HEK293 (cell line): ENCODE data around the gene TDO2.

Experiments used
- CTCF ChIA-PET: fragments of 350-600 bp; formaldehyde crosslinking; extraction: SDS; loops from one replicate; lab custom pipeline; 2021; ENCODE audit warnings: antibody characterized with exemption; lab: Yijun Ruan, JAX
- POLR2A ChIA-PET: fragments of 300-600 bp; formaldehyde crosslinking; extraction: SDS; loops from one replicate; lab custom pipeline; 2020; ENCODE audit warnings: antibody characterized with exemption, inconsistent platforms; lab: Yijun Ruan, JAX
- H3K27ac ChIP-seq: fragments of 200-500 bp; sonication (Bioruptor generic); 2 replicates; pipeline ENCODE4 v1.5.1; 2014; ENCODE audit warnings: low read depth, low read length, control low read depth, inconsistent platforms; ENCODE audit errors: extremely low read depth
- H3K36me3 ChIP-seq, 2 experiments: fragments of 200-500 bp in 1 of 2; sonication (Bioruptor generic) in 1 of 2; 1 replicate in 1 of 2; 2 replicates in 1 of 2; pipeline ENCODE4 v1.5.1; 2014 to 2017; ENCODE audit warnings: inconsistent platforms in 2 of 2, low read length in 2 of 2; ENCODE audit not compliant: control insufficient read depth in 2 of 2, insufficient read depth in 1 of 2
- H3K4me1 ChIP-seq: fragments of 200-500 bp; sonication (Bioruptor generic); 2 replicates; pipeline ENCODE4 v1.5.1; 2014; ENCODE audit warnings: mild to moderate bottlenecking, low read length, inconsistent platforms; ENCODE audit not compliant: control insufficient read depth, insufficient read depth
- H3K4me3 ChIP-seq: 2 replicates; pipeline ENCODE4 v1.5.1; 2011; ENCODE audit warnings: low read depth, mild to moderate bottlenecking, control low read depth, low read length, moderate library complexity
- H3K9me3 ChIP-seq: fragments of 200-500 bp; sonication (Bioruptor generic); 2 replicates; pipeline ENCODE4 v1.5.1; 2014; ENCODE audit warnings: low read depth, low read length, inconsistent platforms; ENCODE audit not compliant: control insufficient read depth, insufficient read depth
- GLIS1 ChIP-seq: fragments of 450-650 bp; formaldehyde crosslinking; IDR thresholded peaks from 2 replicates; pipeline ENCODE4 v1.5.1; 2016; ENCODE audit warnings: missing biosample characterization, missing genetic modification characterization
- GLIS2 ChIP-seq: fragments of 450-650 bp; formaldehyde crosslinking; IDR thresholded peaks from 2 replicates; pipeline ENCODE4 v1.5.1; 2016; ENCODE audit warnings: missing biosample characterization, missing genetic modification characterization
- HOXD13 ChIP-seq: sonication (generic); formaldehyde crosslinking; IDR thresholded peaks from 2 replicates; pipeline ENCODE4 v1.8.0; 2022; ENCODE audit warnings: missing genetic modification reagents, borderline replicate concordance
- MYNN ChIP-seq: fragments of 450-650 bp; formaldehyde crosslinking; IDR thresholded peaks from 2 replicates; pipeline ENCODE4 v1.5.1; 2016; ENCODE audit warnings: missing biosample characterization, missing genetic modification characterization, borderline replicate concordance
- OVOL3 ChIP-seq: fragments of 450-650 bp; formaldehyde crosslinking; IDR thresholded peaks from 2 replicates; pipeline ENCODE4 v1.5.1; 2016; ENCODE audit warnings: missing biosample characterization, missing genetic modification characterization
- REPIN1 ChIP-seq: fragments of 450-650 bp; formaldehyde crosslinking; IDR thresholded peaks from 2 replicates; pipeline ENCODE4 v1.5.1; 2017; ENCODE audit warnings: missing biosample characterization, missing genetic modification characterization, low read depth
- SETDB1 ChIP-seq: IDR thresholded peaks from one replicate; pipeline ENCODE4 v1.6.1; 2017; ENCODE audit warnings: mild to moderate bottlenecking, low read length, moderate library complexity, mixed read lengths; ENCODE audit not compliant: insufficient read length
- ZBTB20 ChIP-seq: fragments of 450-650 bp; formaldehyde crosslinking; IDR thresholded peaks from 2 replicates; pipeline ENCODE4 v1.5.1; 2016; ENCODE audit warnings: missing biosample characterization, missing genetic modification characterization
- ZBTB21 ChIP-seq: fragments of 450-650 bp; formaldehyde crosslinking; IDR thresholded peaks from 2 replicates; pipeline ENCODE4 v1.5.1; 2017; ENCODE audit warnings: missing biosample characterization, missing genetic modification characterization
- ZBTB7A ChIP-seq: fragments of 450-650 bp; formaldehyde crosslinking; IDR thresholded peaks from 2 replicates; pipeline ENCODE4 v1.5.1; 2016; ENCODE audit warnings: low read depth, missing biosample characterization, missing genetic modification characterization
- ZNF114 ChIP-seq: fragments of 450-650 bp; formaldehyde crosslinking; IDR thresholded peaks from 2 replicates; pipeline ENCODE4 v1.5.0; 2017; ENCODE audit warnings: missing biosample characterization, missing genetic modification characterization
- ZNF155 ChIP-seq: fragments of 450-650 bp; formaldehyde crosslinking; IDR thresholded peaks from 2 replicates; pipeline ENCODE4 v1.5.1; 2016; ENCODE audit warnings: missing biosample characterization, missing genetic modification characterization
- ZNF157 ChIP-seq: fragments of 450-650 bp; formaldehyde crosslinking; IDR thresholded peaks from 2 replicates; pipeline ENCODE4 v1.5.1; 2016; ENCODE audit warnings: missing biosample characterization, missing genetic modification characterization
- ZNF184 ChIP-seq: fragments of 450-650 bp; IDR thresholded peaks from 2 replicates; pipeline ENCODE4 v1.5.1; 2018; ENCODE audit warnings: missing biosample characterization, mild to moderate bottlenecking, missing genetic modification characterization
- ZNF37A ChIP-seq: fragments of 450-650 bp; IDR thresholded peaks from 2 replicates; pipeline ENCODE4 v1.5.1; 2018; ENCODE audit warnings: missing biosample characterization, missing genetic modification characterization
- ZNF423 ChIP-seq: fragments of 450-650 bp; formaldehyde crosslinking; IDR thresholded peaks from 2 replicates; pipeline ENCODE4 v1.5.1; 2016; ENCODE audit warnings: missing biosample characterization, missing genetic modification characterization
- ZNF514 ChIP-seq: fragments of 450-650 bp; formaldehyde crosslinking; IDR thresholded peaks from 2 replicates; pipeline ENCODE4 v1.5.1; 2016; ENCODE audit warnings: missing biosample characterization, missing genetic modification characterization
- ZNF600 ChIP-seq: fragments of 450-650 bp; formaldehyde crosslinking; IDR thresholded peaks from 2 replicates; pipeline ENCODE4 v1.5.1; 2016; ENCODE audit warnings: missing biosample characterization, missing genetic modification characterization
- ZNF776 ChIP-seq: fragments of 450-650 bp; formaldehyde crosslinking; IDR thresholded peaks from 2 replicates; pipeline ENCODE4 v1.5.0; 2017; ENCODE audit warnings: missing biosample characterization, missing genetic modification characterization, borderline replicate concordance
- TF ChIP-seq, protein P1 (sequence below): fragments of 450-650 bp; formaldehyde crosslinking; IDR thresholded peaks from 2 replicates; pipeline ENCODE4 v1.5.1; 2016; ENCODE audit warnings: missing biosample characterization, missing genetic modification characterization
- TF ChIP-seq, protein P2 (sequence below): IDR thresholded peaks from 2 replicates; pipeline ENCODE4 v1.6.1; 2011; ENCODE audit warnings: mild to moderate bottlenecking, low read depth, low read length, borderline replicate concordance
- TF ChIP-seq, protein P3 (sequence below): fragments of 450-650 bp; formaldehyde crosslinking; IDR thresholded peaks from 2 replicates; pipeline ENCODE4 v1.5.1; 2016; ENCODE audit warnings: missing biosample characterization, missing genetic modification characterization, low read depth
- TF ChIP-seq, protein P4 (sequence below): fragments of 450-650 bp; formaldehyde crosslinking; IDR thresholded peaks from 2 replicates; pipeline ENCODE4 v1.5.1; 2016; ENCODE audit warnings: missing biosample characterization, missing genetic modification characterization
- TF ChIP-seq, protein P5 (sequence below): fragments of 450-650 bp; formaldehyde crosslinking; IDR thresholded peaks from 2 replicates; pipeline ENCODE4 v1.5.1; 2016; ENCODE audit warnings: missing biosample characterization, missing genetic modification characterization

Gene TDO2

DNA sequence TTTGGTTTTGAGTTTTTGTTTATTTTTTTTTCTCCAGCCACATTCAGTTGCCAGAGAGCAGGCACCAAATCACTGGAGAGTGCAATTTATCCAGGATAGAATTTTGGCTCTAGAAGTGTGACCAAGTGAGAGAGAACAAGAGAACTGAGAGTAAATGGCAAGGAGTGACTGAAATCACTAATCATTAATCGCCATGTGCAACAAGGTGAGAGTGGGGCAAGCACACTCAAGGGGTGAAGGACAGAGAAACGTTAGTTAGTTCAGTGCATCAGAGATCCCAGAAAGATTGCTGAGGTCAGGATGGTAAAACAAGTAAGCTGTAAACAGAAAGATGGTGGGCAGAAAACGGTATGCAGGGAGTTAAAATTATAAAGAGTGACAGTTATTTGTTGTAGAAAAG lies 19.6 kb upstream of the TDO2 start (continued):
- TF ChIP-seq ZBTB7A (tag by site-specific recombination) (no peak), GLIS2 (tag by site-specific recombination) (no peak), ZNF114 (no peak), REPIN1 (tag by site-specific recombination) (no peak), ZNF776 (tag by site-specific recombination) (no peak), ZNF600 (no peak), MYNN (no peak)
- TF ChIP-seq, protein P1, sequence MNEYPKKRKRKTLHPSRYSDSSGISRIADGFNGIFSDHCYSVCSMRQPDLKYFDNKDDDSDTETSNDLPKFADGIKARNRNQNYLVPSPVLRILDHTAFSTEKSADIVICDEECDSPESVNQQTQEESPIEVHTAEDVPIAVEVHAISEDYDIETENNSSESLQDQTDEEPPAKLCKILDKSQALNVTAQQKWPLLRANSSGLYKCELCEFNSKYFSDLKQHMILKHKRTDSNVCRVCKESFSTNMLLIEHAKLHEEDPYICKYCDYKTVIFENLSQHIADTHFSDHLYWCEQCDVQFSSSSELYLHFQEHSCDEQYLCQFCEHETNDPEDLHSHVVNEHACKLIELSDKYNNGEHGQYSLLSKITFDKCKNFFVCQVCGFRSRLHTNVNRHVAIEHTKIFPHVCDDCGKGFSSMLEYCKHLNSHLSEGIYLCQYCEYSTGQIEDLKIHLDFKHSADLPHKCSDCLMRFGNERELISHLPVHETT (tag by site-specific recombination), result no peak
- TF ChIP-seq, protein P2, sequence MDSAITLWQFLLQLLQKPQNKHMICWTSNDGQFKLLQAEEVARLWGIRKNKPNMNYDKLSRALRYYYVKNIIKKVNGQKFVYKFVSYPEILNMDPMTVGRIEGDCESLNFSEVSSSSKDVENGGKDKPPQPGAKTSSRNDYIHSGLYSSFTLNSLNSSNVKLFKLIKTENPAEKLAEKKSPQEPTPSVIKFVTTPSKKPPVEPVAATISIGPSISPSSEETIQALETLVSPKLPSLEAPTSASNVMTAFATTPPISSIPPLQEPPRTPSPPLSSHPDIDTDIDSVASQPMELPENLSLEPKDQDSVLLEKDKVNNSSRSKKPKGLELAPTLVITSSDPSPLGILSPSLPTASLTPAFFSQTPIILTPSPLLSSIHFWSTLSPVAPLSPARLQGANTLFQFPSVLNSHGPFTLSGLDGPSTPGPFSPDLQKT, result no peak

DNA sequence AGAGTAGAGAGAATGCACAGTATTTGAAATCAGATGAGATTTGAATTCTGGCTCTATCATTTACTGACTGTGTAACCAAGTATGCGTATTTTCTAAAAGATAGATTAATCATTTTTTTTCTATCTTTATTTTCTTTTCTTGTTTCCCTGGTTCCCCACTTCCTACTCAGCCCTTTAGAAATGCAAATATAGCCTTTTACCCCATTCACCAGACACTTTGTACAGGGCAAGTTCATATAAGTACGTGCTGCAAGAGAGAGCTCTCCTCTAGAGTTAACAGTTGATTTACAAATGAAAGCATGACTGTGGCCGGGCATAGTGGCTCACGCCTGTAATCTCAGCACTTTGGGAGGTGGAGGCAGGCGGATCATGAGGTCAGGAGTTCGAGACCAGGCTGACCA lies 17.8 kb upstream of the TDO2 start:
- H3K9me3 ChIP-seq, result no peaks in the 10 kb centered on the region
- no peak for TF ChIP-seq ZNF155
- H3K36me3 ChIP-seq, result no peaks in the 10 kb centered on the region
- POLR2A ChIA-PET, result no interaction called here
- no peak overlapping the region for H3K4me3 ChIP-seq
- CTCF ChIA-PET, result no interaction called here
- H3K4me1 ChIP-seq, result peaks cover 5% of the 10 kb centered on the region; the same call in 1 of the 2 replicates
- H3K27ac ChIP-seq, result no peak overlapping the region

DNA sequence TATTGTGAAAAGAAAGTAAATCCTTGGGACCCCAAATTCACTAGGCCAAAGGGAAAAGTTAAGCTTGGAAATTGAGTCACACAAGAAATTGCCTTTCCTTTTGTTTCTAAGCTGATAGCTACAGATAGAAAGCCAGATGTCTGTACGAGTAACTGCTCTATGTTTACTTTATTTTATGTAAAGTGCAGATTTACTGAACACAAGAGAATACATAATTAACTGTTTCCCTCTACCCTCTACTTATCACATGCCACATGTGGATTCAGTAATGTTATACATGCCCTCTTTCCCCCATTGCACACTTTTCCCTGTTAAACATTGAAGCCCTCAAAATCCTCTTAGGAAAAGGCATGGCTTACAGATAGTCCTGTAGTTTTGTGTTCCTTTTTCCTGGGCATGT lies 16.5 kb upstream of the TDO2 start:
- no peak for TF ChIP-seq ZNF184
- TF ChIP-seq ZBTB21 (tag by site-specific recombination), result no peak
- no peak for TF ChIP-seq HOXD13 (CRISPR knock-in tag)
- TF ChIP-seq GLIS1, result no peak
- no peak for TF ChIP-seq ZNF423 (tag by site-specific recombination)
- no peak for TF ChIP-seq ZBTB20 (tag by site-specific recombination)
- no peak for TF ChIP-seq OVOL3
- POLR2A ChIA-PET, result no interaction called here
- no peak overlapping the region for H3K27ac ChIP-seq
- H3K36me3 ChIP-seq, result no peaks in the 10 kb centered on the region
- H3K9me3 ChIP-seq, result no peaks in the 10 kb centered on the region
- peaks cover 6% of the 10 kb centered on the region; the same call in 1 of the 2 replicates for H3K4me1 ChIP-seq
- CTCF ChIA-PET, result no interaction called here
- no peak overlapping the region for H3K4me3 ChIP-seq

DNA sequence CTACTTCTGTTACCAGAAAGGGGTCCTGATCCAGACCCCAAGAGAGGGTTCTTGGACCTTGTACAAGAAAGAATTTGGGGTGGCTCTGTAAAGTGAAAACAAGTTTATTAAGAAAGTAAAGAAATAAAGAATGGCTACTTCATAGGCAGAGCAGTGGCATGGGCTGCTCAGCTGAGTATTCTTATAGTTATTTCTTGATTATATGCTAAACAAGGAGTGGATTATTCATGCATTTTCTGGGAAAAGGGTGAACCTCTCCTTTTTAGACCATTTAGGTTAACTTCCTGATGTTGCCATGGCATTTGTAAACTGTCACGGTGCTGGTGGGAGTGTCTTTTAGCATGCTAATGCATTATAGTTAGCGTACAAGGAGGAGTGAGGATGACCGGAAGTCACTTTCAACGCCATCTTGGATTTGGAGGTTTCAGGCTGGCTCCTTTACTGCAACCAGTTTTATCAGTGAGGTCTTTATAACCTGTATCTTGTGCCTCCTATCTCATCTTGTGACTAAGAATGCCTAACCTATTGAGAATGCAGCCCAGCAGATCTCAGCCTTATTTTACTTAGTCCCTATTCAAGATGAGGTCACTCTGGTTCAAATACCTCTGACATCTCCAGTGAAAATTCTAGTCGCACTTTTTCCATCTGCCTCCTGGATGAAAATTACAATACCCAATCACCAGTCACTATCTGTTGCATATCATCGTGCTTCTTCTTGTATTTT lies 15.5 kb upstream of the TDO2 start:
- POLR2A ChIA-PET, result no interaction called here
- Histone ChIP-seq H3K36me3 (no peaks in the 10 kb centered on the region), H3K4me3 (no peak overlapping the region), H3K27ac (no peak overlapping the region), H3K9me3 (no peaks in the 10 kb centered on the region), H3K4me1 (peaks cover 6% of the 10 kb centered on the region; the same call in 1 of the 2 replicates)
- CTCF ChIA-PET, result interaction anchor here (0.5 kb wide), 1 partner anchor 56 kb away, joined by 3 read pairs; no protein-coding TSS in a partner anchor
- TF ChIP-seq, protein P2, result no peak
- TF ChIP-seq ZNF37A (tag by site-specific recombination) (no peak), SETDB1 (no peak), ZNF514 (no peak), ZNF157 (tag by site-specific recombination) (no peak)
- TF ChIP-seq, protein P3, sequence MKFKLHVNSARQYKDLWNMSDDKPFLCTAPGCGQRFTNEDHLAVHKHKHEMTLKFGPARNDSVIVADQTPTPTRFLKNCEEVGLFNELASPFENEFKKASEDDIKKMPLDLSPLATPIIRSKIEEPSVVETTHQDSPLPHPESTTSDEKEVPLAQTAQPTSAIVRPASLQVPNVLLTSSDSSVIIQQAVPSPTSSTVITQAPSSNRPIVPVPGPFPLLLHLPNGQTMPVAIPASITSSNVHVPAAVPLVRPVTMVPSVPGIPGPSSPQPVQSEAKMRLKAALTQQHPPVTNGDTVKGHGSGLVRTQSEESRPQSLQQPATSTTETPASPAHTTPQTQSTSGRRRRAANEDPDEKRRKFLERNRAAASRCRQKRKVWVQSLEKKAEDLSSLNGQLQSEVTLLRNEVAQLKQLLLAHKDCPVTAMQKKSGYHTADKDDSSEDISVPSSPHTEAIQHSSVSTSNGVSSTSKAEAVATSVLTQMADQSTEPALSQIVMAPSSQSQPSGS (tag by site-specific recombination), result no peak
- TF ChIP-seq, protein P4, sequence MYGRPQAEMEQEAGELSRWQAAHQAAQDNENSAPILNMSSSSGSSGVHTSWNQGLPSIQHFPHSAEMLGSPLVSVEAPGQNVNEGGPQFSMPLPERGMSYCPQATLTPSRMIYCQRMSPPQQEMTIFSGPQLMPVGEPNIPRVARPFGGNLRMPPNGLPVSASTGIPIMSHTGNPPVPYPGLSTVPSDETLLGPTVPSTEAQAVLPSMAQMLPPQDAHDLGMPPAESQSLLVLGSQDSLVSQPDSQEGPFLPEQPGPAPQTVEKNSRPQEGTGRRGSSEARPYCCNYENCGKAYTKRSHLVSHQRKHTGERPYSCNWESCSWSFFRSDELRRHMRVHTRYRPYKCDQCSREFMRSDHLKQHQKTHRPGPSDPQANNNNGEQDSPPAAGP, result no peak
- TF ChIP-seq, protein P5, sequence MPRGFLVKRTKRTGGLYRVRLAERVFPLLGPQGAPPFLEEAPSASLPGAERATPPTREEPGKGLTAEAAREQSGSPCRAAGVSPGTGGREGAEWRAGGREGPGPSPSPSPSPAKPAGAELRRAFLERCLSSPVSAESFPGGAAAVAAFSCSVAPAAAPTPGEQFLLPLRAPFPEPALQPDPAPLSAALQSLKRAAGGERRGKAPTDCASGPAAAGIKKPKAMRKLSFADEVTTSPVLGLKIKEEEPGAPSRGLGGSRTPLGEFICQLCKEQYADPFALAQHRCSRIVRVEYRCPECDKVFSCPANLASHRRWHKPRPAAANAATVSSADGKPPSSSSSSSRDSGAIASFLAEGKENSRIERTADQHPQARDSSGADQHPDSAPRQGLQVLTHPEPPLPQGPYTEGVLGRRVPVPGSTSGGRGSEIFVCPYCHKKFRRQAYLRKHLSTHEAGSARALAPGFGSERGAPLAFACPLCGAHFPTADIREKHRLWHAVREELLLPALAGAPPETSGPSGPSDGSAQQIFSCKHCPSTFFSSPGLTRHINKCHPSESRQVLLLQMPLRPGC, result no peak
